Kidney glomerular epithelial cell (primary cell): Measurements from ENCODE around the gene SLC35C1.
"Not testable (repeated sequence)": the region's sequence is repeated elsewhere in the genome, so short reads cannot be mapped to it uniquely, and the experiment has no call there.

Experiments
- DNase-seq: peaks from one replicate; lab custom pipeline; 2025; lab: John Stamatoyannopoulos, UW

The SLC35C1 gene

DNA sequence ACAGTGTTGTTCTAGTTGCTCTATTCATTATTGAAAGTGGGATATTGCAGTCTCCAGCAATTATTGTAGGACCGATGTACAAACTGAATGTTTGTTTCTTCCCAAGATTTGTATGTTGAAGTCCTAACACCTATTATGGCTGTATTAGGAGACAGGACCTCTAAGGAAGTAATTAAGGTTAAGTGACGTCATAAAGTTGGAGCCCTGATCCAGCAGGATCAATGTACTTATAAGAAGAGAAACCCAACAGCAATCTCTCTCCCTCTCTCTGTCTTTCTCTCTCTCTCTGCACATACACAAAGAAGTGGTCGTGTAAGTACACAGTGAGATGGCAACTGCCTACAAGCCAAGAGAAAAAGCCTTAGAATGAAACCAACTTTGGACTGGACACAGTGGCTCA, 16.1 kb upstream of the SLC35C1 start:
- DNase-seq = no peak

GRCh38 chr11:45791524-45791923, 13.4 kb upstream of the SLC35C1 start:
- DNase-seq = no peak

DNA sequence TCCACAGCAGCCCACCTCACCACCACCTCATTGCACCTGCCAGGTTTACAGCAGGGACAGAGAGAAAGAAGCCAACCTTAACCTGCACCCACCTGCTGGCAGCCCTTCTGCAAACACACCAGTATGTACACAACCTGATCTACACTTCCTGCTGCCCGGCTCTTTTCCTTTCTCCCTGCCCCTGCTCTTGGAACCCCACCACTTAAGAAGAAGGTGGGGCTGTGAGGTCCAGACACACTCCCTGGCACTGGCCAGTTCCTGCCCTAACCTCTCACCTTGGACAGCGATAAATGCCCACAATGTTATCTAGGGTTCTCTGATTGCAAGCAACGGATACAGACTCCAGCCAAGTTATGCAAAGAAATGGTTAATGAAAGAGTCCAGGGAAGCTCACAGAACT, 10.8 kb upstream of the SLC35C1 start:
- DNase-seq = no peak

DNA sequence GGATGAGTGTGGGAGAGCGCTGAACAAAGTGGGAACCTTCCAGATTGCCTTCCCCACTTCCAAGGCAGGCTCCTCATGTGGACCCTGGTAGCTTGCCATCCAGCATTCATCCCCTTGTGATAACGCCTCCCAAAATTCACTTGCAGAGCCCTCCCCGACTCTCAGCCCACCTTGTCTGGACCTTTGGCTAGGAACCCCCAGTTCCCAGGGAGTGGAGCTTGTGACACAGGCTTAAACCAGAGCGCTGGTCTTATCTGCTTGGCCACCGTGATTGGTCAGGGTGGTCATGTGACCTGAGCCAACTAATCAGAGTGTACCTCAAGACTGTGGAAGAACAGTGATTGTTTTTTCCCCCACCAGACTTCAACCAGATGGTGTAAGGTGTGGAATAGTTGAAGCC, 9.6 kb upstream of the SLC35C1 start:
- no peak for DNase-seq

GRCh38 chr11:45796461-45796861, 8.5 kb upstream of the SLC35C1 start:
- DNase-seq = no peak

- no peak for DNase-seq
These were observed 6.0 kb upstream of the SLC35C1 start for GRCh38 chr11:45798793-45799441.

GRCh38 chr11:45799562-45799961, 5.4 kb upstream of the SLC35C1 start:
- no peak for DNase-seq

GRCh38 chr11:45800261-45800660, 4.7 kb upstream of the SLC35C1 start:
- DNase-seq = no peak

GRCh38 chr11:45801723-45802315, 3.1 kb upstream of the SLC35C1 start:
- no peak for DNase-seq

GRCh38 chr11:45802531-45803317, 2.2 kb upstream of the SLC35C1 start:
- no peak for DNase-seq

- DNase-seq = peak; percentile 48
These were observed 783 bp upstream of the SLC35C1 start for GRCh38 chr11:45803971-45804760.

GRCh38 chr11:45805305-45806071, 539 bp downstream of the SLC35C1 start:
- DNase-seq = peak; percentile 23

DNA sequence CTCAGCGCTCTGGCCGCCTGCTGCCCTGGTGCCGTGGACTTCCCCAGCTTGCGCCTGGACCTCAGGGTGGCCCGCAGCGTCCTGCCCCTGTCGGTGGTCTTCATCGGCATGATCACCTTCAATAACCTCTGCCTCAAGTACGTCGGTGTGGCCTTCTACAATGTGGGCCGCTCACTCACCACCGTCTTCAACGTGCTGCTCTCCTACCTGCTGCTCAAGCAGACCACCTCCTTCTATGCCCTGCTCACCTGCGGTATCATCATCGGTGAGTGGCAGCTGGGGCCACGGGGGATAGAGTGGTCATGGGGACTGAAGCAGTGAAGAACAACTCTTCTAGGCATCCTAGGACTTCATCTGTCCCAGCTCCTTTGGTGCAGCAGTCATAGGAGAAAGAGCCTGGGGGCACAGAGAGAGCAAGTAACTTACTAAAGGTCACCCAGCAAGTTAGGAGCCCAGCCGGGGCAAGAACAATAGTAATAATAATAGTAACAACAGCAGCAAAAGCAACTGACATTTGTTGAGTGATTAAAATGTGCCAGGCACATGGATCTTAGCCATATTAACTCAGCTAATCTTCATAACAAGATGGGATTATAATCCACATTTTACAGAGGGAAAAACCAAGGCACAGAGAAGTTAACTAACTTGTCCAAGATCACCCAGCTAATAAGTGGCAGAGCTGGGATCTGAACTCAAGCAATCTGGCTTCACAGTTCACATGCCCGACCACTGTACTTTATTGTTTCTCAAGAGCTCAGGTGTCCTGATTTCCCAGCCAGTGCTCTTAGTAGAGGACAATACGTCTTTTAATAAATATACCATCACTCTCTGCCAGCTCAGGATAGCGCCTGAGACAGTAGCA, 1.4 kb downstream of the SLC35C1 start:
- no peak for DNase-seq

DNA sequence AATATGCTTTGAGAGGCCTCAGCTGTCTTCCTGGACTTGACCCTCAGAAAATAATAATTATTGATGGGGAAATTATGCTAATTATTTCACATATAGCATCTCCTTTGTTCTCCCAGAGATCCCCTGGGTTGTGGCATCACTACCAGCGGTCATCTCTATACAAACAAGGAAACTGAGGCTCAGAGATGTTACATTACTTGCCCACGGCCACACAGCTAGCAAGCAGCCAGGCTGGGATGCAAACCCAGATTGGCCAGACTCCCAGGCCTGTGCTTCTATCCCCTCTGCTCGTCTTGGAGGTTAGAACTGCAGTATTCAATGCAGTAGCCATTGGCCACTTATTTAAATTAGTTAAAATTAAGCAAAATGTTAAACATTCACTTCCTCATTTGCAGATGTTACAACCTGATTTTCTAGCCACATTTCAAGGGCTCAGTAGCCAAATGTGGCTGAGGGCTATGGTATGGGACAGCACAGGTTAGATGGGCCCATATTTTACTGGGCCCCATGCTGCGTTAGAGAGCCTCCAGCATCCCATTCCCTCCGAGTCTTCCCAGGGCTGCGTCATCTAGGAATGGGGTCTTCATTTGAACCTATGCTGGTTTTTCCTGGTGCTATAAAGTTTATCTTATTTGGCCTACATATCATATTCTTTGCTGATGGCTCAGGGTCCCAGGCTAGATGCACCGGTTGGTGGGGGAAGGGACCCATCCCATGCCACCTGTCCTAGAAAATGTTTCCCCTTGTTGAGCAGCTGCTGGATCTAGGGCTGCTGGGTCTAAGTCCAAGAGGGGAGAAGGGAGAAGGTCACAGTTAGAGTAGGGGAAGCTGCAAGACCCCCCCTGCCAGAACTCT, 2.2 kb downstream of the SLC35C1 start:
- no peak for DNase-seq

GRCh38 chr11:45807792-45808238, 2.9 kb downstream of the SLC35C1 start:
- no peak for DNase-seq

DNA sequence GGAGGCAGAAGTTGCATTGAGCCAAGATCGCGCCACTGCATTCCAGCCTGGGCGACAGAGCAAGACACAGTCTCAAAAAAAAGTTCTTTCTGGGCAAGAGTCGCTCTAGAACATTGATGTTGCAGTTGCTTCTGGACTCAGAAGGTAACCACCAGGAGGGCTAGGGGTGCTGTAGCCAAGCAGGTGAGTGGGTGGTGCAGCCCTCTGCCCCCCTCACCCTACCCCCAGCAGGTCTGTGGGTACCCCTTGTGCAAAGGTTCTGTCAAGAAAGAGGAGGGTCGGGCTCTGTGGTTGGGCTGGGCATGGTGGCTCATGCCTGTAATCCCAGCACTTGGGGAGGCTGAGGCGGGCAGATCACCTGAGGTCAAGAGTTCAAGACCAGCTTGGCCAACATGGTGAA, 3.5 kb downstream of the SLC35C1 start:
- DNase-seq = not testable (repeated sequence)

GRCh38 chr11:45809456-45810395, 4.8 kb downstream of the SLC35C1 start:
- no peak for DNase-seq

DNA sequence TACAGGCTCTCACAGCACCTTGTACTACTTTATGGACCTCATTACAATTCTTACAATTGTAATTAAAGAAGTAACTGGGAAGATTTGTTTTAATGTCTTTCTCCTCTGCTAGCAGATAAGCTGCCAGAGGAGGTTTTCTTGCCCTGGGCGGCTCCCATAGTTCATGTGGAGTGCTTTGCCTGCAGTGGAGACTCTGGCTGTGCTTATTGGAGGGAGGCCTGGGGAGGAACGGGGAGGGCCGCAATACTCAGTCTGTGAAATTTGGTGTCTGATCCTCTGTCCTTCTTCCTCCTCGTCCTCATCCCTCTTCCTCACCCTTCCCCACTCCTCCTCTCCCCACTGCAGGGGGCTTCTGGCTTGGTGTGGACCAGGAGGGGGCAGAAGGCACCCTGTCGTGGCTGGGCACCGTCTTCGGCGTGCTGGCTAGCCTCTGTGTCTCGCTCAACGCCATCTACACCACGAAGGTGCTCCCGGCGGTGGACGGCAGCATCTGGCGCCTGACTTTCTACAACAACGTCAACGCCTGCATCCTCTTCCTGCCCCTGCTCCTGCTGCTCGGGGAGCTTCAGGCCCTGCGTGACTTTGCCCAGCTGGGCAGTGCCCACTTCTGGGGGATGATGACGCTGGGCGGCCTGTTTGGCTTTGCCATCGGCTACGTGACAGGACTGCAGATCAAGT, 5.6 kb downstream of the SLC35C1 start:
- no peak for DNase-seq
